NOMO-1 (cell line): ENCODE measurements around the gene DUS4L.
A peak's percentile ranks its signal among the peaks of the same experiment; 100 is the strongest.

ENCODE experiments used
- DNase-seq, 2 experiments: peaks; one replicate each; lab custom pipeline; 2025; ENCODE audit not compliant: unreplicated experiment in 2 of 2; lab: John Stamatoyannopoulos, UW

DUS4L gene

DNA sequence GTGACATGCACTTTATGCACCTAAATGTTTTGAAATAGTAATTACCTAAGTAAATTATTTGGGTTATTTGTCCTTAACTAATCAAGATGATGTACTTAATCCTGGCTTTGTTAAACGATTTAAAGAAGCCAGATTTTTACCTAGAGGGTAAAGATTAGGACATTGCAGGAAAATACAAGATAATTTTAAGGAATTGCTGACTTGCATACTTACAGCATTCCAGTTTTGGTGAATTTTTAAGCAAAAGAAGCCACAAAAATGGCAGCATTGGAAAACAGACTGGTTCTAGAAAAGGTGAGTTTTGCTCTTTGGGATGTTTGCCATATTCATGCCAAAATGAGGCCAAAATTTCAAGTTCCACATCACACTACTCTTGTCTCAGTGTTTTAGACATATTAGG, 49.7 kb downstream of the DUS4L start:
- no peak for DNase-seq

GRCh38 chr7:107613948-107614347, 50.2 kb downstream of the DUS4L start:
- no peak for DNase-seq

DNA sequence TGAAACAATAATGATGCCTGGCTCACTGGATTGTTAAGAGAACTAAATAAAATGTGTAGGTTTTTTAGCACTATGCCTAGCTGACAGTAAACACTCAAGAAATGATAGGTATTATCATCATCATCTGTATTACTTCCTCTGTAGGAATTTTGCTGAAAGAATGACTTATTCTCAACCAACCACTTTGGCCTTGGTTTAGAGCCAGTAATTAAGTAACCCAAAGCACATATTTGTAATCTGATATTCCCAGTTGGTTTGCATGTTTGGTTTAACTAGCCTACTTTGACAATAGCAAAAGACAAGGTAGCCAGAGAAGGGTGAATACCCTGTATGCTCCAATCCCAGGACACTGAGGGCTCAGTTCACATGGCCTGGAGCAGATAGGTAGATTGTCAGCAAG, 50.7 kb downstream of the DUS4L start:
- no peak for DNase-seq

DNA sequence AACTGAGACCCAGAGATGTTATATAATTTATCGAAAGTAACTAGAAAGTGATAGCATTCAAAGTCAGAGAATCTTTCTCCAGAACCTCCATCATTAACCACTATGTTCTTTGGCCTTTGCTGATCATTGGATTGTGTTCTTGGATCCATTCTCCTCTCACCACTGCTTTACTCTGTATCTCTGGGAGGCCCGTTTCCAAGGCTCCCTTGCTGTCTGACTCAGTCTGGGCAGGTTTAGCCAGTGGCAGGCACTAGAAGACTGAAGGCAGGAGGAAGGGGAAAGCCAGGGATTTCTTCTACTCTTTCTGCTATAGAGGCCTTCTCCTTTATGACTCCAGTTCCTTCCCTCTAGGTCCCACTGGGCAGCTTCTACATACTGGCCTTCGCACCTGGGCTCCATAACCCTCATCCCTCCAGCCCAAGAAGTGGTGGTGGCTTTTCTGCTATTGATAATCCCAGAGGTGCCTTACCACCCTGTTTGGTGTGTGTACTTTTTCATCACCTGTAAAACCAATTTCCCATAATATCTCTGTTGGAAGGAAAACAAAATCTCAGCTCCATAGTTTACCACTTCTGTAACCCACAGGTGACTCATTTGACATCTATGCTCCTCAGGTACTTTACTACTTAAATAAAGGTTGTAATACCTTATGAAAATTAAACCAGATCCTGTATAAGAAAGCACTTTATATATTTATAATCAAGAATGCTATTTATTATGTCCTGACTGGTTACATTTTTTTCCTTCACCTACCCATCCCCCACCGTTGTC, 52.3 kb downstream of the DUS4L start:
- DNase-seq = no peak

DNA sequence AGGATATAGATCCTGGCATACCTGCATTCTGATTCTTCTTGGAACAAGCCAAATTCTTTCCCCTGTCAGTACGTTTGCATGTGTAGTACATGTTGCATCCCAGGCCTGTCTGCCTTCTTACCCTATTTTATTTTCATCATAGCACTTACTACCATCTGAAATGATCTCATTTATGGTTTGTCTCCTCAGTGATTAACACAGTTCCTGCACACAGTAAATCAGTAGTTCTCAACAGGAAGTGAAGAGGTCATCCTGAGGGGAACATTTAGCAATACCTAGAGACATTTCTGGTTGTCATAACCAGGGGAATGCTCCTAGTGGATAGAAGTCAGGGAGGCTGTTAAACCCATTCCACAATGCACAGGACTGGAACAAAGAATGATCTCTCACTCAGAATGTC, 58.7 kb downstream of the DUS4L start:
- peak; percentile 6 to 69 for DNase-seq

DNA sequence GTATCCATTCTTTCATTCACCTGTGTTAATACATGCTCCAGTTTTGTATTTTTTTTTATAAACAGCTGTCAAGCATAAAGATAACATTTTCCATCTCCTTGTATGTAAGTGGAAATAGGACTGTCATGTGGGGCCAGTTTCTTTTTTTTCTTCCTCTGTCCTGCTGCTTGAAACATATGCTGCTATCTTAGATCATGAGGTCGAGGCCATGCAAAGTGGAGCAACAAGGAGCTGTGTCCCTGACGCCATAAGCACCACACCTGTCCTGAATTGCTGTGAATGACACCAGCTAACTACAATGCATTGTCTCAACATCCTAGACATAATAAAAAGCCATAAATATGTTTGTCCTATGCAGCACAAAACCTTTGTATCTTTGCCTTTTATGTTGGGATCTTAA, 59.1 kb downstream of the DUS4L start:
- no peak for DNase-seq

- DNase-seq = no peak
These were observed 63.2 kb downstream of the DUS4L start for GRCh38 chr7:107627002-107627401.
